Kidney glomerular epithelial cell (primary cell): Measurements from ENCODE around the gene CELSR1.

ENCODE experiments used
- DNase-seq: peaks from one replicate; lab custom pipeline; 2025; lab: John Stamatoyannopoulos, UW

Gene CELSR1

DNA sequence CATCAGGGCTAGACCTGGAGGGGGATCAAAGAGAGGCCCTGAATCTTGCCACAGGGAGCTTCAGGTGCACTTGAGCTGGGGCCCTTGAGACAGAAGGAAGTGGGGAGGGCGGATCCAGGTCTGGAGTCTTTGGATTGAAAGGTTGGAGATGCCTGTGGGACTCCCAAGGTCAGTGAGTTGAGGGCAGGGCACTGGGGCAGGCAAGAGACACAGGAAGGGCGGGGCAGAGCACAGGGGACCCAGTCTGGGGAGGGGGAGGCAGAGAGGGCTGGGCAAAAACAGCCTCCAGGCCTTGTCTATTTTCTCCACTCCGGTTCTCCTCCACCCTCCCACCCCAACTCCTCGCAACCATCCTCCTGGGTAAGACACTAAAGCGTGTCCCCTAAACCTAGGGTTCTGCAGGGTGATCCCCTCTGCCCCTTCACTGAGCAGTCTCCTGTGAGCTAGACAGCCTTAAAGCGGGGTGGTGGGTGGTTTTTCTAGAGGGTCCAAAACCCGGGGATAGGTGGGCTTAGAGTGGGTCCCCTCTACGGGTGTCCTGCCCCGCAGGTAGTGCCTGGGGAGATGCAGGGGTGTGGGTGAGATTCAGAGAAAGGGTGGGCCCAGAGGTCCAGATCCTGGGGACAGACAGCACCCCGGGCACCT, 38.6 kb upstream of the CELSR1 start:
- no peak for DNase-seq

DNA sequence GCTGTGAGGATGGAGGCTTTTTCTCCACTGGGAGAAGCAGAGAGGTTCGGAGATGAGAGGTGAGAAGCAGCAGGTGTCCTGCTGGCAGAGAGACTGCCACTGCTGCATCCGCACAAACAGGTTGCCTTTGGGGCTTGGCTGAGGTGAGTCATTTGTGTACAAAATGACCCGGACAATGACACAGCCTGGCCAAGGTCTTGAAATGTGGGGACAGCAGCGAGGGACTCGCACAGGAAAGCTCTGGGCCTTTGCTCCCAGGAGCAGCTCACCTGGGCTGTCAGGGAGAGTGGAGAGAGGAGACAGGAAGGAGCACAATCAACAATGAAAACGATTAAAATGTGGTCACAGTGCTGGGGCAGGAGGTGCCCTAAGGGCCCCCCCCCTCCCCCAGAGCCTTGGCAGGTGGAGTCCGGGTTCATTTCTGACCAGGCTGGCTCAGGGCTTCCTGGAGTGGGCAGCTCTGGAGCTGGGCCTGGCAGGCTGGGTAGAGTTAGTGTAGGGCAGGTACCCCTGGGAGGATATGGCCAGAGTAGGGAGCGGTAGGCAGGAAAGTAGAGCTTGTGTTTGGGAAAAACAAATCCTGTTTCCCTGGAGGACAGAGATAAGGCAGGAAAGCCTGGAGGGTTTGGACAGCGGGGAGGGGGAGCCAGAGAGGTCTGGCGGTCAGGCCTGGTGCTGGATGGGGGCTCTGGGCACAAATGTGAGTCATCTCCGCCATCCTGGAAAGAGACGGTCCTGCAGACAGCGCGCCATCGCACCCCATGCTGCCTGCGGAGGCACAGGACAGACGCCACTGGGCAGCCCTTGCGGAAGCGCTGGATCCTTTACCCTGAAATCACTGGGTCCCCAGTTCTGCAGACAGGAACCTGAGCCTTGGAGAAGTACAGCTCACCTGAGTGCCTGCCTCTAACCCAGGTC, 37.8 kb upstream of the CELSR1 start:
- no peak for DNase-seq

DNA sequence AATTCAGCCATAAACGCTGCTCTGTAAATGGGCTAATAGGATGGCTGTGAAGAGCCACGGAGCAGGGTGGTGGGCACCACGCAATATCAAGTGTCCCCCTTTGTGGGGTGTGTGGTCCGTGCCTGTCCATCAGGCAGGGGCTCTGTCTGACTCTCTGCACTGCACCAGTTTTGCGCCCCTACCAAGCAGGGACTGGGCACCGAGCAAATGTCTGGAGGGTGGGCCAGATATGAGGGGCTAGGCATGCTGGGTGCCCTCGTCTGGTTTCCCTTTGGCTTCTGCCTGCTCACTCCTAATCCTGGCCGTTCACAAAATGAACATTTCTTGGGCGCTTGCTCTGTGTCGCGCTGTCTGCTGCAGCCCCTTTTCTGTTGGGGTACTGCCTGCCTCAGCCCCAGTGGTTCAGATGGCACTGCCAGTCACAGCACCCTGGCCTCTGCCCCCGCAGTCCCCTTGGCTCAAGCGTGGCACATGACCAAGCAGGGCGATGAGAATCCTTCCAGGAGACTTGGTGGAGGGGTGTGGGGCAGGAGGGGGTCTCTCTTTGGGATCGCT, 37.1 kb upstream of the CELSR1 start:
- DNase-seq, result no peak

DNA sequence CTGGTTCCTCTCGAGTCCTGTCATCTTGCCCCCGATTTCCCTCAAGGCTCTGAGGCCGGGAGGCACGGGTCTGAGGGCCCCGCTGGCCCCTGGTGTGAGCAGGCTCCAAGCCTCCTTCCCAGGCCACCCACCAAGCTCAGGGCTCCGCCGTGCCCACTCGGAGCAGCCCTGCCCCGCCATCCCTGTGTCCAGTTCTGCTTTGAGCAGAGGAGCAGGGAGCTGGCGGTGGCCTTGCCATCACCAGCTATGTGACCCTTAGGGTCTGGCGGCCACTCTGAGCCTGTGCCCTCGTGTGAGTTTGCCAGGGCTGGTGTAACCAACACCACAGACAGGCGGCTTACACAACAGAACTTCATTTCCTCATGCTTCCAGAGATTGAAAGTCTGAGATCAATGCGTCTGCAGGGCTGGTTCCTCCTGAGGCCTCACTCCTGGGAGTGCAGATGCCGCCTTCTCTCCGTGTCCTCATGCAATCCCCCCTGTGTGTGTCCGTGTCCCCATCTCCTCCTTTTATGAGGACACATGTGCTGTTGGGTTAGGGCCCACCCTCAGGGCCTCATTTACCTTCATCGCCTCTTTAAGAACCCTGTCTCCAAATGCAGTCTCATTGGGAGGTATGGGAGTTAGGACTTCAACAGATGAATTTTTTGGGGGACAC, 36.5 kb upstream of the CELSR1 start:
- DNase-seq, result no peak

GRCh38 chr22:46572911-46573780, 35.7 kb upstream of the CELSR1 start:
- DNase-seq, result no peak

GRCh38 chr22:46571642-46572250, 34.3 kb upstream of the CELSR1 start:
- no peak for DNase-seq

DNA sequence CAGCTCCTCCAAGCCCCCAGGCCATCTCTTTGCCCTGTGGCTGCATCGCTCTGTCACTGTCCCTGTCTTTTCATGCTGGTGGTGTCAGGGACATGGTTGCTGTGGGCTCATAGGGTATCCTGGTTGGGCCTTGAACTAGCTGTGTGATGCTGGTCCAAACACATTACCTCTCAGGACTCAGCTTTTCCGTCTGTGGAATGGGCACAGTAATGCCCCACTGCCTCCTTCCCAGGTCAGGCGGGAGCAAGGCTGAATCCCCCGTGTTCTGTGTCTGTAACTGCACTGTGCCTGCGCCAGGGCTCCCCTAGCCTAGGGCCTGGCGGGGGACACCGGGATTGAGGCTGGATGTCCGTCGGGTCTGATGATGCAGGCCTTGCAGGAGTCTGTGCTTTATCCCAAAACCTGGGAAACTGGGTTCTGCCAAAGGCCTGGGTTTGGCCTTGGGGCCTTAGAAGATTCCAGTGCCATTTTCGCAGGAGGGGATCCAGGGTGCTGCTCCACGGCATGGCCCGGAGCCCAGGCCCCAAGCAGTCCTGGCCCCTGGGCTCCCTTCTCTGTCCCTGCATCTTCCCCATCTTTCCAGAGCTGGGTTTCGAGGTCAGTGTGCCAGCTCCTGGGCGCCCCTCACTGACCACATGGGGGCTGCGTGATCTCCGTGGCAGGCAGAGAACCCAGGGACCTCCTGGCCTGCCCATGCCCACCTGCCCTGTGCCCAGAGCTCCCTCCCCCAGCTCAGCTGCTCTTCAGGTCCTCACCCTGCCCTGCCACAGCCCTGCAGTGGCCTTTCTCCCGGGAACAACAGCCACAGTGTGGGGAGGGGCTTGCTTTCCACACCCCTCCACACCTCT, 32.7 kb upstream of the CELSR1 start:
- no peak for DNase-seq

GRCh38 chr22:46569055-46569847, 31.8 kb upstream of the CELSR1 start:
- no peak for DNase-seq

GRCh38 chr22:46568102-46568809, 30.8 kb upstream of the CELSR1 start:
- no peak for DNase-seq

- no peak for DNase-seq
Measured at GRCh38 chr22:46567471-46567870, 30.1 kb upstream of the CELSR1 start.

DNA sequence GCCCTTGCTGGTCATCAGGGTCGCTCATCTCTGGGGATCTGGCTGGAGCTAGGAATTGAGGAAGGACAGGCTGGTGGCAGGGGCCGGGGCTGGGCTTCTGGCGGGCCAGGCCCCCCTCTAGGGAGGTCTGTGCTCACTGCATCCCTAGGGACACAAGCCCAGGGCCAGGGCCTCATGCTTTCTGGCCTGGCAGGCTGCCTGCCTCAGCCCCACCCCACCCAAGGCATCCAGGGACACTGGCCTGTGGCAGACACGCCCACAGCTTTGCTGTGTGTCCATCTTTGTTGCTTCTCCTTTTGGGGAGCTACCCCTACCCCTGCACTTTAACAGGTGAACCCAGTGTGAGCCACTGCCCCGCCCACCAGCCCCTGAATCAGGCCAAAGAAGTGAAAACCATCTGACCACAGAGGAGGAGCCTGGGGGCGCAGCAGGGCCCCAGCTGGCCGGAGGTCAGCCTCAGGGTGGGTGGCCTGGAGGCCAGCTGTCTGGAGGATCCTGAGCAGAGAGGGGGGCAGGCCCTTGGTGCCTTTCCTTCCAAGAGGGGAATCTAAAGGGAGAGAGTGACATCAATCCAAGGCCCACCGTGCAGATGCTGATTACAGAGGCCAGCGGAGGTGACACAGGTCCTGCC, 26.8 kb upstream of the CELSR1 start:
- DNase-seq, result no peak

DNA sequence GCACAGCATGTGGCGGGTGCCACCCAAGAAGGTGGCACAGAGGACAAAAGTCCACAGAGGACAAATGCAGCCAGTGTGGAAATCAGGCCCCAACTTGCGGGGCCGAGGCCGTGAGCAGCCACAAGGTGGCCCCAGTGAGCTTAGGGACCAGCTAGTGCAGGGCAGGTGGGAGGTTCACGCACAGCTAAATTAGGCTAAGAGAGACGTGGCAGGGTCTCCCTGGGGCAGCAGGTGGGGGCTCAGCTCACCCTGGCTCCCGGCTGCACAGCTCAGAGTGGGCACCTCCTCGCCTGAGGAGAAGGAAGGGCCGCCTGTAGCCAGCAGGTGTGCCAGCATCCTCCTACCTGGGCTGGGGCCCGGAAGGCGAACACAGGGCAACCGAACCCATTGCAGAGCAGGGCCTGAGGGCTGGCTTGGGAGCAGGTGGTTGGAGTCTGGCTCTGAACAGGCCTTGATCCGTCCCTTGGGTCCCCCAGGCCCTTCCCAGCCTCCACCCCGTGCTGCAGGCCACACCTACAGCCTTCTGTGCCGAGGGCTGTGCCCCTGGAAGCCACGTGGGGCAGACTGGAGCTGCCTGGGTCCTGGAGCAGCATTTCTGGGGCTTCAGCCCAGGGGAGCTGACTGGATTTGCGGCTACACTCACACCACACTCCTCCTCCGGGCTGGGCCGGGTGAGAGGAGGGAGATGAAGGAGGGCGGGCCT, 26.1 kb upstream of the CELSR1 start:
- peak; percentile 45 for DNase-seq

DNA sequence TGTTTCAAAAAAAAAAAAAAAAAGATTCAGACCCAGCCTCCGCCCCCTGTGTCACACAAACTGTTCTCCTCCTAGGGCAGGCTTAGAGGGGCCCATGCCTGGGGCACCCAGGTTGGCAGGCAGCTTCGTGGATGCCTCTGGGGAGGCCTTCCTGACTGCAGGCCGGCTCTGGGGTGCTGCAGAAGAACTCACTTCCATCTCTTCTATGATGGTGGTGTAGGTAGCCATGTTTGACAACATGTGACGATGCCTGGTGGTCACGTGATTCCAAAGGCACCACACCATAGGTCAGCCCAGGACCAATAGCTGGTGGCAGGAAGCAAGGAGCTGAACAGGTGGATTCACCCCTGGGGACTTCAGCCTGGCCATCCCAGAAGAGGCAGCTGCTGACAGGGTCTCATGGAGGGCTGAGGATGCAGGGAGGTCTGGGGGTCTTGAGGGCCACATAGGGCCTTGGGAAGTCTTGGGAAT, 24.1 kb upstream of the CELSR1 start:
- DNase-seq, result no peak

GRCh38 chr22:46560696-46561295, 23.4 kb upstream of the CELSR1 start:
- DNase-seq, result no peak

- no peak for DNase-seq
Measured at GRCh38 chr22:46557736-46558480, 20.5 kb upstream of the CELSR1 start.

GRCh38 chr22:46556775-46557174, 19.4 kb upstream of the CELSR1 start:
- DNase-seq, result no peak
